Tibial artery (tissue), 4 donors: ENCODE data around the gene DTYMK.

Experiments
- DNase-seq, 2 donors: peaks; one replicate each; pipeline ENCODE4 v3.0.0-alpha.2; 2019
- H3K27ac ChIP-seq, 2 donors: fragments of 200-600 bp; sonication (generic) in 1 of 2; 1 replicate in 1 of 2; 2 replicates in 1 of 2; pipeline ENCODE4 v1.5.1; 2018 to 2019; ENCODE audit warnings: mild to moderate bottlenecking in 1 of 2
- H3K27me3 ChIP-seq, 2 donors: fragments of 200-600 bp; sonication (generic) in 1 of 2; one replicate each; pipeline versions ENCODE4 v1.5.1 to v1.6.0; 2016 to 2019
- H3K36me3 ChIP-seq, 3 donors: fragments of 200-600 bp; sonication (generic) in 2 of 3; one replicate each; pipeline ENCODE4 v1.5.1; 2016 to 2019; ENCODE audit warnings: mild to moderate bottlenecking in 2 of 3
- H3K4me1 ChIP-seq, 4 donors: fragments of 200-600 bp; sonication (generic) in 2 of 4; 1 replicate in 3 of 4; 2 replicates in 1 of 4; pipeline ENCODE4 v1.5.1; 2016 to 2019
- H3K4me3 ChIP-seq, 2 donors: fragments of 200-600 bp; sonication (generic) in 1 of 2; 1 replicate in 1 of 2; 2 replicates in 1 of 2; pipeline ENCODE4 v1.5.1; 2018 to 2019; ENCODE audit warnings: mild to moderate bottlenecking in 2 of 2
- H3K9me3 ChIP-seq, 3 donors: fragments of 200-600 bp; sonication (generic) in 1 of 3; one replicate each; pipeline ENCODE4 v1.5.1; 2016 to 2019
- intact Hi-C: fragments of 100-400 bp; cut with DNase I; formaldehyde crosslinking; loops from one replicate; pipeline ENCODE4 v1.15.0; 2023; ENCODE audit warnings: low total_unique reads
- TF ChIP-seq, protein P1 (sequence below), 2 experiments: fragments of 200-600 bp in 1 of 2; fragments of 450-650 bp in 1 of 2; IDR thresholded peaks; one replicate each; pipeline ENCODE4 v1.5.1; 2017 to 2019; ENCODE audit warnings: antibody characterized with exemption in 2 of 2, mild to moderate bottlenecking in 1 of 2, moderate library complexity in 1 of 2

DTYMK gene

DNA sequence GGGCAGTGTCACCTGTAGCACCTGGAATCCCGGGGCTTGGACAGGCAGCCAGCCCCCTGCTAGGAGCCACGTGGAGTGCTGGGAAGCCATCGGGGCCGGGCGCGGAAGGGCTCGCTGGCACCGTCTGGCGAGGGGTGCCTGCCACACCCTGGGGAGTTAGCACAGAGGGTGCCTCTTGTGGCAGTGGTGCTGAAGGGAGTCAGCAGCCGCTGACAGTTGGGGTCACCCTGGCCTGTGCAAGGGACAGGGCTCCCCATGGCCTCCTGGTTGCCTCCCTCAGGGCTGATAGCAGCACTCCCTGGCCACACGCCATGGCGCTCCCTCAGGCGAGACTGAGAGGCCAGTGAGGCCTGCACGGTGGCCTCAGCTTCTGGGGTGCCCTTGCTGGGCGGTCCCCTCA, 33.9 kb upstream of the DTYMK start:
- no peaks in the 10 kb centered on the region for H3K9me3 ChIP-seq
- H3K27me3 ChIP-seq, result no peaks in the 10 kb centered on the region
- no peak overlapping the region for H3K27ac ChIP-seq
- intact Hi-C loops, result no loop called here
- H3K4me3 ChIP-seq, result no peak overlapping the region
- DNase-seq, result no peak
- TF ChIP-seq, protein P1, sequence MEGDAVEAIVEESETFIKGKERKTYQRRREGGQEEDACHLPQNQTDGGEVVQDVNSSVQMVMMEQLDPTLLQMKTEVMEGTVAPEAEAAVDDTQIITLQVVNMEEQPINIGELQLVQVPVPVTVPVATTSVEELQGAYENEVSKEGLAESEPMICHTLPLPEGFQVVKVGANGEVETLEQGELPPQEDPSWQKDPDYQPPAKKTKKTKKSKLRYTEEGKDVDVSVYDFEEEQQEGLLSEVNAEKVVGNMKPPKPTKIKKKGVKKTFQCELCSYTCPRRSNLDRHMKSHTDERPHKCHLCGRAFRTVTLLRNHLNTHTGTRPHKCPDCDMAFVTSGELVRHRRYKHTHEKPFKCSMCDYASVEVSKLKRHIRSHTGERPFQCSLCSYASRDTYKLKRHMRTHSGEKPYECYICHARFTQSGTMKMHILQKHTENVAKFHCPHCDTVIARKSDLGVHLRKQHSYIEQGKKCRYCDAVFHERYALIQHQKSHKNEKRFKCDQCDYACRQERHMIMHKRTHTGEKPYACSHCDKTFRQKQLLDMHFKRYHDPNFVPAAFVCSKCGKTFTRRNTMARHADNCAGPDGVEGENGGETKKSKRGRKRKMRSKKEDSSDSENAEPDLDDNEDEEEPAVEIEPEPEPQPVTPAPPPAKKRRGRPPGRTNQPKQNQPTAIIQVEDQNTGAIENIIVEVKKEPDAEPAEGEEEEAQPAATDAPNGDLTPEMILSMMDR (IDR thresholded peaks at IDR 0.05), result no peak
- H3K36me3 ChIP-seq, result peaks cover 61 to 97% (median 69%) of the 10 kb centered on the region in 3 donors
- no peaks in the 10 kb centered on the region for H3K4me1 ChIP-seq

DNA sequence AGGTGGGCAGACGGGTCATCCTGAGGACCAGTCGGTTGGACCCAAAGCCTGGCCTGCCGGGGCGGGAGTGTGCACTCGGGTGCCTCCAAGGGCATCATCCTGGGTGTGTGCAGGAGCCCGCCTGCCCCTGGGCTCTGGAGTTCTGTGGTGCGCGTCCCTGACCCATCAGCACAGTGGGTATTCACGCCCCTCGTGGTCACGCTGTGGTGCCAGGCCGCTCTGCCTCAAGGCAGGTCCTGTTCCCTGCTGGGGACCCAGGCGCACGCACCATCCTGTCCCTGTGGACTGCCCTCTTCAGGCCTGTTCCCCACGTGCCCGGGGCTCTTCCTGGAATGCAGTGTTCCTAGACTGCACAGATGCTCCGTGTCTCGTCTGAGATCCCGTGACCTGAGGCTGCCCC, 33.5 kb upstream of the DTYMK start:
- H3K36me3 ChIP-seq, result peaks cover 62 to 97% (median 67%) of the 10 kb centered on the region in 3 donors
- intact Hi-C loops, result no loop called here
- no peaks in the 10 kb centered on the region for H3K4me1 ChIP-seq
- TF ChIP-seq, protein P1 (IDR thresholded peaks at IDR 0.05), result no peak
- H3K4me3 ChIP-seq, result no peak overlapping the region
- no peaks in the 10 kb centered on the region for H3K27me3 ChIP-seq
- no peaks in the 10 kb centered on the region for H3K9me3 ChIP-seq
- no peak for DNase-seq
- H3K27ac ChIP-seq, result no peak overlapping the region

DNA sequence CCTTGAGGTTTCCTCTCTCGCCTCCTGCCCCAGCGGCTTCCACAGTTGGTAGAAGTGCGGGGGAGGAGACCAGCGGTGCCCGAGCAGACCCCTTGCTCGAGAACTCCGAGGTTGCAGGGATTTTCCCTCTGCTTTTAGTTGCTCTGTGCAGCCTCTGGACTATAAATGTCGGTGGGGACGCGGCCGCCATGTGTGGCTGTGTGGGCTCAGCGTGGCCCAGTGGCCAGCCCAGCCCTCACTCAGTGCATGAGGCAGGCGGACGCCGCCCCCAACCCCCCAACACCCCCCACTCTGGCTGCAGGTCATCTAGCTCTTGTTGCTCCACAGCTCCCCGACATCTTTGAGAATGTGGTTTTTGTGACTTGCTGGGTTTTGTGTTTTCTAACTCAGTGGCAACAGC, 32.5 kb upstream of the DTYMK start:
- Histone ChIP-seq H3K9me3 (no peaks in the 10 kb centered on the region), H3K4me3 (no peak overlapping the region), H3K27me3 (no peaks in the 10 kb centered on the region), H3K4me1 (no peaks in the 10 kb centered on the region), H3K27ac (no peak overlapping the region), H3K36me3 (peaks cover 67 to 97% (median 71%) of the 10 kb centered on the region in 3 donors)
- intact Hi-C loops, result no loop called here
- DNase-seq, result no peak
- TF ChIP-seq, protein P1 (IDR thresholded peaks at IDR 0.05), result no peak

DNA sequence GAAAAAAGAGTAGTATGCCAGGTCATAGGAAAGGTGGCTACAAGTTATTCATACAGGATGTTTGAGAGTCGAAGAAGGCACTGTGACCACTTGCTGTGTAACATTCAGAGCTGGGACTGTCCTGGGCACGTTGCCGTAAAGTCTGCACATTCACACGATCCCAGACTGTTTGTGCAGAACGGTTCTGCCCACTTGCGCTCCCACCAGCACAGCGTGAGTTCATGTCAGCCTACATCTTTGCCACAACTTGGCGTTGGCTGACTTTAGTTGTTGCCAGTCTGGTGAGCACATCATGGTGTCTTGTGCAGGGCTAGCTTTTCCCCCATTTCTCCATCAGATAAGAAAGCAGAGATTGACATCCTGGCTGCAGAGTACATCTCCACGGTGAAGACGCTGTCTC, 22.3 kb upstream of the DTYMK start:
- no peak overlapping the region for H3K27ac ChIP-seq
- no peak for DNase-seq
- no peak overlapping the region for H3K4me3 ChIP-seq
- no peaks in the 10 kb centered on the region for H3K9me3 ChIP-seq
- peaks cover 82 to 96% (median 85%) of the 10 kb centered on the region in 3 donors for H3K36me3 ChIP-seq
- intact Hi-C loops, result no loop called here
- TF ChIP-seq, protein P1 (IDR thresholded peaks at IDR 0.05), result no peak
- peaks cover 0 to 4% (median under 1%) of the 10 kb centered on the region in 4 donors for H3K4me1 ChIP-seq
- H3K27me3 ChIP-seq, result no peaks in the 10 kb centered on the region

DNA sequence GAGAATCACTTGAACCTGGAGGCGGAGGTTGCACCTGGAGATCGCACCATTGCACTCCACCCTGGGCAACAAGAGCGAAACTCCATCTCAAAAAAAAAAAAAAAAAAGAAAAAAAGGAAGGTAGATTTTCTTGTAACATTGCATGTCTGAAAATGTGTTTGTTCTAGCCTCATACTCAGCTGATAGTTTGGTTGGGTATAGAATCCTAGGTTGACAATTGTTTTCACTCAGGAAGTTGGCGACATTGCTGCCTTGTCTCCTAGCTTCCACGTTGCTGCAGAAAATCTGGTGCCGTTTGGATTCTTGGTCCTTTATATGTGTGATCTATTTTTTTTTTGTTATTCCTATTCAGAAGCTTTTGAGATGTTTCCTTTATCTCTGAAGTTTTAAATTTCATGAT, 19.9 kb upstream of the DTYMK start:
- DNase-seq, result no peak
- intact Hi-C loops, result no loop called here
- Histone ChIP-seq H3K27me3 (no peaks in the 10 kb centered on the region), H3K4me1 (peaks cover 0 to 17% (median 11%) of the 10 kb centered on the region in 4 donors), H3K9me3 (no peaks in the 10 kb centered on the region), H3K27ac (no peak overlapping the region), H3K4me3 (no peak overlapping the region), H3K36me3 (peaks cover 59 to 73% (median 62%) of the 10 kb centered on the region in 3 donors)
- TF ChIP-seq, protein P1 (IDR thresholded peaks at IDR 0.05), result no peak
